DMS 273 (cell line): ENCODE measurements around the gene RUNDC3A.
"Not testable (repeated sequence)": the region's sequence is repeated elsewhere in the genome, so short reads cannot be mapped to it uniquely, and the experiment has no call there.

ENCODE experiments used
- DNase-seq: peaks from one replicate; lab custom pipeline; 2025; ENCODE audit not compliant: unreplicated experiment; lab: John Stamatoyannopoulos, UW

Gene RUNDC3A

DNA sequence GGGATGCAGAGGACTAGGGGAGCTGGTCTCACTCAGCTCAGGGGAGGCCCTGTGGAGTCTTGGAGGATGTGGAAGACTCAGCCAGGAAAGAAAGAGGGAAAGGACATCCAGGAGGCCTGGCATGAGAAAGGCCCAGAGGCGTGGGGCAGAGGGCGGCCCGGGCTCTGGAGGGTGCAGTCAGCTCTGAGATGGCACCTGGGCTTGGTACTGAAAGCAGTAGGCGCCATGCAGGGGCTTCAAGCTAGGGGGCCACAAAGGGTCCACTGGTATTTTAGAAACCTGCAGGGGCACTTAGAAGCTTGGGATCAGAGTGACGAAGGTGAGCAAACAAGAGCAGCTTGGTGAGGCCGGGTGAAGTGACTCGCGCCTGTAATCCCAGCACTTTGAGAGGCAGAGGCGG lies 49.7 kb downstream of the RUNDC3A start:
- DNase-seq = no peak

DNA sequence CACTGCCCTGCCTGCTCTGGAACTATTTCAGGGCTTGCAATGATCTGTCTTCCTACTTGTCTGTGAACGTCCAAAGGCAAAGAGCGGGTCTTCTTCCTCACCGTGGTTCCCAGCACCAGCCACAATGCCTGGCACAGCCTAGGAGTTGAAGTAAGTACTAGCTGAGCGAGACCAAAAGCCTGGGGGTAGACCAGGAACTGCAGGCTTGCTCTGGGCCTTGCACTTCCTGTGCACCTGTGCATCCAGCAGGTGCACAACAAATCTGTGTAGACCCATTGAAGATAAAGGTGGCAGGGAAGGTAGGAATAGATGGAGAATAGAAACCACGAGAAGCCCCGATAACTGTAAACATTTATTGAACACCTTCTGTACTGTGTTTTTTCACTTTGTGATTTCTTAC lies 50.6 kb downstream of the RUNDC3A start:
- no peak for DNase-seq

DNA sequence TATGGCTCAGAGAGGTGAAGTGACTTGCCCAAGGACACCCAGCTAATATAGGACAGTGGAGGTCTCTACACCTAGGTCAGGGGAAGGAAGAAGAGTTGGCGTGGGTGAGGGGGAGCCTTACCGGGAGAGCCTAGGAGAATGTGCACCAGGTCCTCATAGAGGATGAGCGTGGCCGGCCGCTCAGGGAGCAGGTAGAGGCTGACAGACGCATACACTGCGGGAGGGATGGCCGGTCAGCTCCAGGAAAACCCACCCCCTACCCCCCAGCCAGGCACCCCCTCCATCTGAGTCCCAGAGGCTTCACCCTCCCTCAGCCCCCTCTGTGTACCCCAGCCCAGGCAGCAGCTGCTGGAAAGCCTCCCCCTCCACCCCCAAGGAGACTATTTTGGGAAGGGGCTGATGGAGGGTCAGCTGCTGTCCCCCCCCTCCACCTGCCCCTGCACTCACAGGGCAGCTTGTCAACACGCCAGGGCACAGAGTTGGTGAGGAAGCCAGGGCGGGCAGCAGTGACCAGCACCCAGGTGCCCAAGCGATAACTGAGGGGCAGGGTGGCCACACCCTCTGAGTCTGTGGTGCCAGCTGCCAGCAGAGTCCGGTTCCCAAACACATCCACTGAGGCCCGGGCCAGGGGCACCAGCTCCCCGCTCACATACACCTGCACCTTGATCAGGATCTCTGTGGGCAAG lies 51.2 kb downstream of the RUNDC3A start:
- DNase-seq = no peak

DNA sequence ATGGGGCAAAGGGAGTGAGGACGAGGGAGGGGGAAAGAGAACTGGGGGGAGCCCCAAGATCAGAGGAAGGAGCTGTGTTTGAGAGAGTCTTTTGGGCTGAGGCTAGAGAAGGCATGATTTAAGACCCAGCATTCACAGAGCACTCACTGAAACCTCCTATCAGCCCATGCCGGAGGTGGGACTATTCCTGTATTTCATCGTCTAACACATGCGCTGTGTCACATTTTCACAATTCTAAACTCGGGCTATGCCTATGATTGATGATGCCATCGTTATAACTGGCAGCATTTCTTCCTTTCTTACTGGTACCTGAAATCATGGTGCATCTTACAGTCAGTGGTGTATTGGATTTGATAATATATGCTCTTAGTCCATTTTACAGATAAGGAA lies 51.7 kb downstream of the RUNDC3A start:
- DNase-seq = no peak

DNA sequence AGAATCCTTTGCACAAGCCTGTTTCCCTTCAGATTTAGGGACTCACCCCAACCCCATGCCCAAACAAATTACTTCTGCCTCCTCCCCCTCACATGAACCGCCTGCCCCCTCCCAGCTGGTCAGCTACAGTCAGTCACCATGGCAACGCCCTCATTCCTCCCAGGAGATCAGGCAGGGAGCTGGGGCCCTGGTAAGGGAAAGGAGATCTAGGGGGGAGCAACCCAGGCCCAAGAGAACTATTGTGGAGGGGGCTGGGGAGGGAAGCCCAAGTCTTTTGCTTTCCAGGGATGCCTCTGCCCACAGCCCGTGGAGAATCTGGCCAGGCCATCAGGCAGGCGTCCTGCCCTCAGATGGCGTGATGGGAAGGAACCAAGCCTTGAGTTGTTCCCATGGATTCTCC lies 52.4 kb downstream of the RUNDC3A start:
- DNase-seq = peak; percentile 67

DNA sequence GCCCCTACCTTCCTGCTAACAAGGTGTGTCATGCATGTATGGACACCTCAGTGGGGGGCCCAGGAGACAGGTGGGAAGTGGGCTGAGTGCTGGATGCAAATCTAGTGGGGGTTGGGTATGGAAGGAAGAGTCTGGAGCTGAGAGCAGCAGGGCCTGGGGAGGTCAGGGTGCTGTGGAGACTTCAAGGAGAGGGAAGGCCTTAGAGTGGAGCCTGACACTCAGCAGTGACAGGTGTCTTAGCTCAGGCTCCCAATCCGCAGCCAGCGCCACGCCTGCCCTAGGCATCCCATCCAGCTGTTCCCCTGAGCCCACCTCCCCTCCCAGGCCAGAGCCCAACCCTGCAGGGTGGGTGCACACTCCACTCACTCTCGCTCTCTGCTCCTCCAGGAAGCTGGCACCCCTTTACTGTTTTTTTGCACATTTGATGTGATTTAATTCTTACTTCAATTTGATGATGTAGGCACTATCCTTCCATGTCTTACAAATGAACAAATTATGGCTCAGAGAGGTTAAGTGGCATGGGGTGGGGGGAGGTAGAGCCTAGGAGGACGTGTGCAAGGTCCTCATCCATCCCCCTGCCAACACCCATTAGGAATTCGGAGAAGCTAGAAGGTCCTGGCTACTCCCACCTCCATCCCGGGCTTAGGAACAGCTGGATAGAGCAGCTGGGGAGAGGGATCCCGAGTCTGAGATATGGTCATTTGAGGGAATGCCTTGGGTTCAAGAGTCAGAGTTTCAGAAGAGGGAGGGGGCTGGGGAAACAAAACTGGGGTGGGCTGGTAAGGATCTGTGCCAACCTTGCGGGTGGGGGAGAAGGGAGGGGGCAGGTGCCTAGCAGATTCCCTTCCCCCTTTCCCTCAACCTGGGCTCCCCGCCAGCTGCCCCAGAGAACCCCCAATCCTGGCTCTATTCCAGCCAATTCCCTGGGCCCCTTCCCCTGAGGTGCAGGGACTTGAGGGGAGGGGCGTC lies 53.2 kb downstream of the RUNDC3A start:
- peak; percentile 68 for DNase-seq

DNA sequence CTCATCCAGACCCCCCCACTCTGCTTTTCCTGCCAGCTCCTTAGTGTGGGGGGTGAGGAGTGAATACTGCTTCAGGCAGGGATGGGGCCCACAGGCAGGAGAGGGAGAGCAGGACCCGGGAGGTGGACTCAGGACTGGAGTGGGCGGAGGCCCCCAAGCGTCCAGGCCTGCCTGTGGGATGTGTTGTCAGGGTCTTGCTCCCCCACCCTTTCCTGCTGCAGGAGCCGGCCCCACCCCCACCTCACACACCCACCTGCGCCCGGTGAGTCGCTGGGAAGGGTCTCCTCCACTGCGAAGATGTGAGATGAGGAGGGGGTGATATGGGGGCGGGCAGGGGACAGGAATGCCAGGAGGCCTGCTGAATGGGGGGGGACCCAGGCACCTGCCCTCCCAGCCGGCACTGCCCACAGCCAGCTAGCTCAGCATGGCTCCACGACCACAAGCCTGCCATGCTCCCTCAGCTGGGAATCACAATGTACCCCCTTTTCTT lies 54.1 kb downstream of the RUNDC3A start:
- no peak for DNase-seq

DNA sequence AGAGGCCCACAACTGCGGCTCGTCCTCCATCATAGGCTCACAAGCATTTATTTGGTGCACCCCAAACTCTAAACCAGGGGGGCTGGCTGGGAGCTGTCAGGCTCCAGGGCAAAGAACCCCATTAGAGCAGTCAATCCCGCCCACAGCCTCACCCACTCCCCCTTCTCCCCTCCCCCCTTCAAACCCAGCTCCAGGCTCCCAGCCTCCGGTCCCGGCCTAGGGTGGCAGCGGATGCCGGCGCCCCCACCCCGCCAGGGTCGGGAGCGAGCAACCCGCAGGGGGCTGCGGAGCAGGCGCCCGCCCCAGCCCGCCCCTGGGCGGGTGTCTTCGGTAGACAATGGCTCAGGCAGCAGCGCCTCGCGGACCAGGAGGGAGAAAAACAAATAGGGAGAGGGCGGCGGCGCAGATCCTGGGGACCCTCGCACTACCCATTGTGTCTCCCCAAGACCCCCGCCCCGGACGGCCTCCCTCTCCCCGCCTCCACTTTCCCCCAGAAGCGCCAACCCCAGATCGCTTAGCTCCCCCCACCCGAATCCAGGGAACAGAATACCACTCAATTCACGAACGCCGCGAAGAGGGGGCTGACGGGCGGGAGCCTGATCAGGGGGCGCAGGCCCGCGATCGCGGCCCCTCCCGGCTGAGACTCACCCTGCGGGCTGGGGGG lies 54.7 kb downstream of the RUNDC3A start:
- DNase-seq = peak; percentile 71

DNA sequence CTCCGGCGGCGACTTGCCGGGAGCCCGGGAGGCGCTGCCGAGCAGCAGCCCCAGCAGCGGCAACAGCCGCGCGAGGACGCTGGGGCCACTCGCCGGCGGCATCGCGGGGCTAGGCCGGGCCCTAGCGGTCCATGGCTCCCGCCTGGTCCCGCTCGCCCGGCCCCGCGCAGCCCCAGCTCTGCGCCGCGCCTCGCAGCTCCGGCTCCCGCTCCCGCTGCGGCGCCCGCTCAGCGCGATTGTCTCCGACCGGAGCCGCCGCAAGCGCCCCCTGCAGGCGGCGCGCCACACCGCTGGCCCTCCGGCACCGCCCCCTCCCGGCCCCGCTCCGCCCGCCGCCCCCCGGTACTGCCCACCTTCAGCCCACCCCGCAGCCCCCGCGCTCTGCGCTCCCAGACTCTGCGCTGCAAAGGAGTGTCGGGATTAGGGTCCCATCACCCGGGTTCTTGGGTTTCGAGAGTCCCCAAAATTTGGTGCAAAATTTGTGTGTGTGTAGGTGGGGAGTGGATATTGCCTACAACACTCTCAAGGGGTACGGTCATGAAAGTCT lies 55.3 kb downstream of the RUNDC3A start, which contains the start of gene FAM171A2:
TSS of gene FAM171A2 (minus strand) at position 241 of the 547 bp plus-strand sequence. CDS start at position 102, 139 bp downstream.
- DNase-seq = peak; percentile 90

DNA sequence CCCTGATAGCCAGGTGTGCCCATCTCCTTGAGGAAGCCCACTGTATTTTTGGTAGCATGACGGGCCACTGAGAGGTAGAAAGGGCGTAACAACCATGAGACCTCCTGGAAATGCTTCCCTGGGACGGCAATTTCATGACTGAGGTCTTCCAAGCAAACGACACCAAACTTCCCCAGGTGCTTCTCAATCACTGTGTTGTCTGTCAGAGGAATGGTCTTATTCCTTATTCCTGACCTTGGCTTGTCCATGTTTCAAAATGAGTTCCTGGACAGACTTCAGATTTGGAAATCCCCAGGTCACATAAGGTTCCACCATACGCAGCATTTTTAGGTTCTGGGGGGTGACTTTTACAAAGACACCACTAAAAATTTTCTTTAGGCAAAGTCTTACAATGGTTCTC lies 56.6 kb downstream of the RUNDC3A start:
- not testable (repeated sequence) for DNase-seq

DNA sequence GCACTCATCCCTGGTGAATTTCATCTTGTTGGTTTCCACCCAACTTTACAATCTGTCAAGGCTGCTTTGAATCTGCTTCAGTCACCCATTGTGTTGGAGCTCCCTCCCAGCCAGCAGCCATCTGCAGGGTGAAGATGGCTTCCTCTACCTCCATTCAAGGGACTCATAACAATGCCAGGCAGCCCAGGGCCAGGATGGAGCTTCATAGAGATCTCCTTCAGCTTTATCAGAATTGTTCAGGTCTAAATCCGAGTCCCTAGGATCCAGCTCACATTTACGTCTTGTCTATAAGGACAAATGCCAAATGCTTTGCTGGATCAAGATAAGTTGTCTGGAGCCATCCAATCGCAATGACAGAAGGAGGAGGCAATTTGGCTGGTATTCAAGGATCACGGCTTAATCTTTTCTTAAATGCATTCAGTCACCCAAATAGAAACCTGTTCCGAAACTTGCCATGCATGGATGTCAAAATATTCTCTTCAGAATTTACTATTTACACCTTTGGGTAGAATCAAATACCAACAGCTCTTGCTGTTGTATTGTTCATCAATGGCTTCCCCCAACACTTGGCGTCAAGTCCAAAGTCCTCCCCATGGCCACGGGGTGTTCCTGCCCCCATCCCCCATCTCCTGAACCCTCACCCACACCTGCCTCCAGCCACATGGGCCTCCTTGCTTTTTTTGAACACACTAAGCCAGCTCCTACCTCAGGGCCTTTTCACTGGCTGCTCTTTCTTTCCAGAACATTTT lies 59.0 kb downstream of the RUNDC3A start:
- DNase-seq = peak; percentile 62
